B cell (primary cell): Measurements from ENCODE around the gene GPATCH11. TPM values are rescaled to one million over a fixed set of nuclear protein-coding genes. Genes with fewer than 3 reads are reported as not detected.

Experiments used
- ATAC-seq: fragments of 200-7000 bp; cut with Tn5 transposase; one replicate; pipeline ENCODE4 v1.10.0; 2021; ENCODE audit warnings: low read depth, mild to moderate bottlenecking, moderate number of reproducible peaks, moderate library complexity
- CTCF ChIA-PET: fragments of 350-600 bp; sonication (Branson Sonifier 250); formaldehyde crosslinking; loops from one replicate; lab custom pipeline; 2021; ENCODE audit warnings: antibody characterized with exemption, inconsistent platforms; lab: Charles Lee
- POLR2A ChIA-PET: fragments of 350-600 bp; sonication (Branson Sonifier 250); formaldehyde crosslinking; loops from one replicate; lab custom pipeline; 2021; ENCODE audit warnings: antibody characterized with exemption; lab: Charles Lee
- DNase-seq: peaks from one replicate; pipeline ENCODE4 v3.0.0; 2013
- H2AFZ ChIP-seq: 2 replicates; pipeline ENCODE4 v1.6.1; 2012; ENCODE audit warnings: mild to moderate bottlenecking, low read depth, low read length; ENCODE audit not compliant: insufficient read depth, poor library complexity, severe bottlenecking
- H3K27ac ChIP-seq, 2 donors: 1 replicate in 1 of 2; 2 replicates in 1 of 2; pipeline ENCODE4 v1.5.1; 2012 to 2013; ENCODE audit warnings: low read length in 2 of 2, mild to moderate bottlenecking in 2 of 2, moderate library complexity in 1 of 2
- H3K27me3 ChIP-seq, 4 experiments: fragments of 200-600 bp in 1 of 4; sonication (generic) in 1 of 4; replicated peaks in 1 of 4; 1 replicate in 2 of 4; 2 replicates in 2 of 4; pipeline versions ENCODE4 v1.6.1 to v1.7.0; 2013 to 2016; ENCODE audit warnings: low read length in 3 of 4, mild to moderate bottlenecking in 2 of 4, mixed read lengths in 1 of 4, moderate library complexity in 1 of 4; ENCODE audit not compliant: insufficient read depth in 4 of 4, control insufficient read depth in 3 of 4; ENCODE audit errors: control extremely low read depth in 1 of 4
- H3K36me3 ChIP-seq, 2 experiments: replicated peaks in 1 of 2; 1 replicate in 1 of 2; 2 replicates in 1 of 2; pipeline versions ENCODE4 v1.6.1 to v1.7.1; 2013; ENCODE audit warnings: low read length in 1 of 2; ENCODE audit not compliant: insufficient read depth in 2 of 2, control insufficient read depth in 1 of 2; ENCODE audit errors: control extremely low read depth in 1 of 2, extremely low read depth in 1 of 2
- H3K4me1 ChIP-seq, 2 donors: fragments of 200-600 bp in 1 of 2; sonication (generic) in 1 of 2; 1 replicate in 1 of 2; 2 replicates in 1 of 2; pipeline versions ENCODE4 v1.5.1 to v1.6.1; 2013 to 2017; ENCODE audit warnings: low read length in 2 of 2; ENCODE audit not compliant: control insufficient read depth in 2 of 2, insufficient read depth in 2 of 2
- H3K4me2 ChIP-seq: replicated peaks from 2 replicates; pipeline ENCODE3; 2012; ENCODE audit warnings: mild to moderate bottlenecking, low read depth, low read length; ENCODE audit not compliant: poor library complexity, severe bottlenecking
- H3K4me3 ChIP-seq, 5 experiments: fragments of 200-600 bp in 1 of 5; sonication (generic) in 1 of 5; 1 replicate in 3 of 5; 2 replicates in 2 of 5; pipeline versions ENCODE4 v1.5.1 to v1.7.0; 2011 to 2016; ENCODE audit warnings: low read length in 4 of 5, mild to moderate bottlenecking in 4 of 5, low read depth in 2 of 5, control low read depth in 1 of 5, moderate library complexity in 1 of 5; ENCODE audit not compliant: insufficient read depth in 1 of 5; ENCODE audit errors: control extremely low read depth in 1 of 5, extremely low read depth in 1 of 5
- H3K79me2 ChIP-seq: fragments of 200-600 bp; sonication (generic); one replicate; pipeline ENCODE4 v1.6.0; 2016; ENCODE audit warnings: low read length; ENCODE audit not compliant: control insufficient read depth, insufficient read depth
- H3K9ac ChIP-seq: fragments of 200-600 bp; sonication (generic); 2 replicates; pipeline ENCODE4 v1.6.1; 2017; ENCODE audit warnings: mild to moderate bottlenecking, low read length, moderate library complexity
- H3K9me3 ChIP-seq, 3 donors: one replicate each; pipeline versions ENCODE4 v1.6.1 to v1.7.1; 2013; ENCODE audit warnings: low read length in 2 of 3; ENCODE audit not compliant: control insufficient read depth in 2 of 3, insufficient read depth in 1 of 3; ENCODE audit errors: control extremely low read depth in 1 of 3
- H4K20me1 ChIP-seq: 2 replicates; pipeline ENCODE4 v1.6.0; 2012; ENCODE audit warnings: mild to moderate bottlenecking, low read length; ENCODE audit not compliant: insufficient read depth, control insufficient read depth, poor library complexity, severe bottlenecking
- H3K27ac Mint-ChIP-seq: one replicate; pipeline ENCODE4 v1.8.0; 2021; ENCODE audit warnings: mixed read lengths
- H3K27me3 Mint-ChIP-seq: one replicate; pipeline ENCODE4 v1.8.0; 2021; ENCODE audit warnings: mixed read lengths
- H3K4me1 Mint-ChIP-seq: one replicate; pipeline ENCODE4 v1.8.0; 2021; ENCODE audit warnings: mixed read lengths
- H3K4me3 Mint-ChIP-seq: one replicate; pipeline ENCODE4 v1.8.0; 2021; ENCODE audit warnings: mixed read lengths
- H3K9me3 Mint-ChIP-seq: one replicate; pipeline ENCODE4 v1.8.0; 2022; ENCODE audit warnings: mixed read lengths; ENCODE audit not compliant: insufficient read depth
- EZH2 ChIP-seq: IDR thresholded peaks from 2 replicates; pipeline ENCODE4 v1.6.1; 2012; ENCODE audit warnings: borderline replicate concordance, low read depth, mild to moderate bottlenecking, moderate library complexity, low read length; ENCODE audit not compliant: insufficient read depth, poor library complexity, severe bottlenecking
- whole genome bisulfite sequencing: methylation state at CpG from one replicate; pipeline ENCODE4 v1.1.5; 2013; ENCODE audit warnings: missing lambda C conversion rate; ENCODE audit not compliant: insufficient coverage; 5-methylcytosine and 5-hydroxymethylcytosine counted together
- intact Hi-C: fragments of 100-400 bp; cut with micrococcal nuclease; formaldehyde crosslinking; loops from one replicate; pipeline ENCODE4 v1.10.0; 2022
- polyA plus RNA-seq: library from polyadenylated mRNA; depleted of rRNA; stranded (reverse); fragments of >200 nt; gene quantifications from 2 replicates; pipeline ENCODE4 v1.2.3, GENCODE V29; 2012
- total RNA-seq, 2 donors: library from RNA; stranded (reverse); fragments of 120-200 nt in 1 of 2; gene quantifications; 1 replicate in 1 of 2; 2 replicates in 1 of 2; pipeline versions ENCODE4 v1.2.3 to v1.2.4, GENCODE V29; 2013 to 2022
- TF ChIP-seq, protein P1 (sequence below): fragments of 200-600 bp; IDR thresholded peaks from one replicate; pipeline ENCODE4 v1.8.0; 2022; ENCODE audit warnings: antibody characterized with exemption, mild to moderate bottlenecking

The GPATCH11 gene
- total and polyA plus RNA-seq, 2 donors (not counting 1 experiment from before 2014, with no cell fraction given) = 9.6 to 18.2 TPM

GRCh38 chr2:37110306-37111212 is 26.2 kb downstream of the GPATCH11 start:
- ATAC-seq = no peak
- DNase-seq = no peak
- no peak overlapping the region for H2AFZ ChIP-seq
- H3K4me2 ChIP-seq = no peak overlapping the region
- WGBS = no CpG with 5 or more reads among the region's 4 CpGs
- intact Hi-C loops = no loop called here
- Mint-ChIP-seq H3K27me3 (no peaks in the 10 kb centered on the region), H3K4me1 (no peaks in the 10 kb centered on the region), H3K4me3 (no peak overlapping the region), H3K9me3 (no peaks in the 10 kb centered on the region), H3K27ac (no peak overlapping the region)
- H3K4me1 ChIP-seq = no peaks in the 10 kb centered on the region
- H3K9ac ChIP-seq = no peak overlapping the region
- no peak overlapping the region for H3K27ac ChIP-seq
- peaks cover 7 to 61% of the 10 kb centered on the region in 2 experiments for H3K36me3 ChIP-seq
- no peak for TF ChIP-seq EZH2
- TF ChIP-seq, protein P1, sequence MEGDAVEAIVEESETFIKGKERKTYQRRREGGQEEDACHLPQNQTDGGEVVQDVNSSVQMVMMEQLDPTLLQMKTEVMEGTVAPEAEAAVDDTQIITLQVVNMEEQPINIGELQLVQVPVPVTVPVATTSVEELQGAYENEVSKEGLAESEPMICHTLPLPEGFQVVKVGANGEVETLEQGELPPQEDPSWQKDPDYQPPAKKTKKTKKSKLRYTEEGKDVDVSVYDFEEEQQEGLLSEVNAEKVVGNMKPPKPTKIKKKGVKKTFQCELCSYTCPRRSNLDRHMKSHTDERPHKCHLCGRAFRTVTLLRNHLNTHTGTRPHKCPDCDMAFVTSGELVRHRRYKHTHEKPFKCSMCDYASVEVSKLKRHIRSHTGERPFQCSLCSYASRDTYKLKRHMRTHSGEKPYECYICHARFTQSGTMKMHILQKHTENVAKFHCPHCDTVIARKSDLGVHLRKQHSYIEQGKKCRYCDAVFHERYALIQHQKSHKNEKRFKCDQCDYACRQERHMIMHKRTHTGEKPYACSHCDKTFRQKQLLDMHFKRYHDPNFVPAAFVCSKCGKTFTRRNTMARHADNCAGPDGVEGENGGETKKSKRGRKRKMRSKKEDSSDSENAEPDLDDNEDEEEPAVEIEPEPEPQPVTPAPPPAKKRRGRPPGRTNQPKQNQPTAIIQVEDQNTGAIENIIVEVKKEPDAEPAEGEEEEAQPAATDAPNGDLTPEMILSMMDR = no peak
- H3K9me3 ChIP-seq = no peaks in the 10 kb centered on the region
- H3K4me3 ChIP-seq = no peak overlapping the region
- H3K27me3 ChIP-seq = no peaks in the 10 kb centered on the region
- ChIA-PET POLR2A (no interaction called here), CTCF (interaction anchor here (0.7 kb wide), 1 partner anchor 61 kb away, joined by 3 read pairs; no protein-coding TSS in a partner anchor)
- H4K20me1 ChIP-seq = no peaks in the 10 kb centered on the region
- no peaks in the 10 kb centered on the region for H3K79me2 ChIP-seq

DNA sequence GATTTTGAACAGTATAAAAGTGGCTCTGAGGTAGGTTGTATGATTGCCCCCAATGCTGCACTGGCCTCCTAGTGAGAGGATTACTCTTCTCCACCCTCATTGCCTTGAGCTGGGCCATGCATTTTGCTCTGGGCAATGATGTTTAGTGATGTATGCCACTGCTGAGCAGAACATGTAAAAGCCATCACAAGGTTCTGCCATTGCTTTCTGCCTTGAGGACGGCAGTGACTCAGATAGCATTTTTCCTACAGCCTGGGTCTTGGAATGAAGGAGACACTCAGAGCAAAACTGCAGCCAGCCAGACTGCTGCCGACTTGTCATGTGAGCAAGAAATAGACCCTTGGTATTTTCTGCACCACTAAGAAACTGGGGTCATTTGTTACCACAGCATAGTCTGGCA is 27.6 kb downstream of the GPATCH11 start:
- intact Hi-C loops = loop anchor here (1.0 kb wide), 1 partner anchor 24 kb away; no protein-coding TSS in a partner anchor
- Histone ChIP-seq H3K4me1 (no peaks in the 10 kb centered on the region), H3K9ac (no peak overlapping the region), H3K27me3 (no peaks in the 10 kb centered on the region), H3K4me3 (no peak overlapping the region), H3K79me2 (no peaks in the 10 kb centered on the region), H4K20me1 (no peaks in the 10 kb centered on the region), H3K4me2 (no peak overlapping the region), H3K36me3 (peaks cover 7 to 55% of the 10 kb centered on the region in 2 experiments), H3K27ac (no peak overlapping the region), H2AFZ (no peak overlapping the region), H3K9me3 (no peaks in the 10 kb centered on the region)
- DNase-seq (no peak), ATAC-seq (no peak)
- WGBS = 72% methylated on average over 2 of the region's 2 CpGs
- Mint-ChIP-seq H3K27me3 (no peaks in the 10 kb centered on the region), H3K4me1 (no peaks in the 10 kb centered on the region), H3K27ac (no peak overlapping the region), H3K9me3 (no peaks in the 10 kb centered on the region), H3K4me3 (no peak overlapping the region)
- ChIA-PET POLR2A (interaction anchor here (0.7 kb wide), 1 partner anchor 24 kb away, joined by 5 read pairs; no protein-coding TSS in a partner anchor), CTCF (interaction anchor here (0.7 kb wide), 1 partner anchor 19 kb away, joined by 3 read pairs; no protein-coding TSS in a partner anchor)
- no peak for TF ChIP-seq EZH2
- TF ChIP-seq, protein P1 = no peak
